NCI-H1105 (cell line): ENCODE data around the gene NKPD1.

Source experiments
- DNase-seq: peaks from one replicate; lab custom pipeline; 2025; lab: John Stamatoyannopoulos, UW

Gene NKPD1

DNA sequence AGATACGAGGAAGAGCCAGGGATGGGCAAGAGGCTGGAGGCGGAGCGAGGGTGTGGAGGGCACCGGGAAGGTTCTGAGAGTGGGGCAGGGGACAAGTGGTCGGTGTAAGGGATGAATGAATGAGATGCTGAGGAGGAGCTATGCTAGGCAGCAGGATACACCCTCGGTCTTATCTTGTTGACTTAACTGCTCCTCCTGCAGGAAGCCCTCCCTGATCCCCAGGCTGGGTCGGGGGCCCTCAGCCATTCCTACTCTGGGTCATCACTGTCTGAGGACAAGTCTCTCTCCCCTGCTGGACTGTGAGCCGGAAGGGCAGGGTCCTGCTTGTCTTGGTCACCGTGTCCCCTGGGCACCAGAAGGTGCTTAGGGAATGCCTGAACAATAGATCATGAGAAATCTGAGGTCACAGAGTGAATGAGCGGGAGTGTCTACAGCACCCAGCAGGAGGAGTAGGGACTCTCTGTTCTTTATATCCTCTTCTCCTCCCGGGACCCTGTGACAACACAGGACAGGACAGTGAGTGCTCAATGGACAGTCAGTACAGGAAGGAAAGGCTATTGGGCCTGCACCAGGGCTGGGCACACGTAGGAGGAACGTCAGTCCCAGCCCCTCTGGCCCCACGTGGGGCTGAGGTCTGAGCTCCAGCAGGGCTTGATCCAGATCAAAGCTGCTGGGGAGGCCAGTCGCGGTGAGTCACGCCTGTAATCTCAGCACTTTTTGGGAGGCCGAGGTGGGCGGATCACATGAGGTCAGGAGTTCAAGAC is 6.5 kb downstream of the NKPD1 start:
- DNase-seq = no peak

DNA sequence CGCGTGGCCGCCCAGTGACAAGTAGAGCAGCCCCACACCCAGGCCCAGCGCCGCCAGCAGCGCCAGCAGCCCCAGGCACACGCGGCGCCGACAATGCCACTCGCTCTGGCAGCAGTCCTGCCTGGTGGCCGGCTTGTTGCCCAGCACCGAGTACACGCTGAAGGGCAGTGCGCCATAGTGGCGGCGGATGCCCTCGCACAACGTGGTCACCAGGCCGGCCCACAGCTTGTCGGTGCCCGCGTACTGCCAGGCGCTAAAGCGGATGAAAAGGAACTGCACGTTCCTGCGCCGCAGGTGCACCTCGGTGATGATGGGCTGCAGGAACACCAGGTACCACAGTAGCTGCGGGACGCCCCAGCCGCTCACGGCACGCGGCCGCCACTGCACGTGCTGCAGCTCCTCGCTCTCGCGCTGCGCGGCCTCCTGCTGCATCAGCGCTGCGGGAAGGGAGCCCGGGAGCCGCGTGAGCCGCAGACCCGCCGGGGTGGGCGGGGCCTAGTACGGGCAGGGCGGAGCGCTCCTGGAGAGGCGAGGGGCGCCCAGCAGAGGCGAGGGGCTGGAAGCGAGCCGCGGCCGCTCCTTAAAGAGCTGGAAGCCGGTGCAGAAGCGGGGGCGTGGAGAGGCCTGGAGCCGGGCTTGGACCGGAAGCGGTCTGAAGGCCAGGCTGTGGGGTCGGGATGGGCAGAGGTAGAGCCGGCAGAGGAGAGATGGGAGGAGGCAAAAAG is 7.3 kb downstream of the NKPD1 start:
- DNase-seq = peak; percentile 7

DNA sequence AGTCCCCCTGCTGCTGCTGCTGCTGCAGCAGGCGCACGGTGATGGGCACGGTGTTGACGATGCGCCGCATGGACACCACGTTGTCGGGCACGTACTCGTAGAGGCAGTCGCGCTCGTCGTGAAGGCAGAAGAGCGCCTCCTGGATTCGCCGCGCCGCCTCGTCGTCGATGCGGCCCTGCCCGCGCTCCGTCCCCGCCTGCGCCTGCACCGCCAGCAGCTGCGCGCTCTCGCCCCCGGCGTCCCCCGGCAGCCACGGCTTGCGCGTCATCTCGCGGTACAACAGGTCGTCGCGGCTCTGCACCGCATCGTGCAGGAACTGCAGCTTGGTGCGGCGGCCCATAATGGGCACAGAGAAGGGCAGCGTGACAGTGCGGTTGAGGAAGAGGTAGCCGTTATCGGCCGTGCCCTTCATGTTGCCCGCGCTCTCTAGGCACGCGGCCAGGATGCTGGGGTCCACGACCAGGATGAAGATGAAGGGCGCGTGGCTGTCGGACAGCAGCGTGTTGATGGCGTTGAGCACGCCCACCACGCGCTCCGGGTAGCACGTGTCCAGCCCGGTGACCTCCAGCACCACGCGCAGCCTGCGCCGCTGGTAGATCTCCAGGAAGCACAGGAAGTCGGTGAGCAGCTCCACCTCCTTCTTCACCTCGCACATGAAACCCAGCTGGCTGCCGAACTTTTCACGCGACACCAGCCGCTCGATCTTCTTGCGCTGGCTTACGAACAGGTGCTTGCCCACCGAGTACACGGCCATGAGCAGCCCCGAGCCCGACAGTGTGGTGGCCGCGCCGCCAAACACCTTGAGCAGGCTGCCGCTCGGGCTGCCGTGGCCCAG is 8.1 kb downstream of the NKPD1 start:
- DNase-seq = peak; percentile 47

DNA sequence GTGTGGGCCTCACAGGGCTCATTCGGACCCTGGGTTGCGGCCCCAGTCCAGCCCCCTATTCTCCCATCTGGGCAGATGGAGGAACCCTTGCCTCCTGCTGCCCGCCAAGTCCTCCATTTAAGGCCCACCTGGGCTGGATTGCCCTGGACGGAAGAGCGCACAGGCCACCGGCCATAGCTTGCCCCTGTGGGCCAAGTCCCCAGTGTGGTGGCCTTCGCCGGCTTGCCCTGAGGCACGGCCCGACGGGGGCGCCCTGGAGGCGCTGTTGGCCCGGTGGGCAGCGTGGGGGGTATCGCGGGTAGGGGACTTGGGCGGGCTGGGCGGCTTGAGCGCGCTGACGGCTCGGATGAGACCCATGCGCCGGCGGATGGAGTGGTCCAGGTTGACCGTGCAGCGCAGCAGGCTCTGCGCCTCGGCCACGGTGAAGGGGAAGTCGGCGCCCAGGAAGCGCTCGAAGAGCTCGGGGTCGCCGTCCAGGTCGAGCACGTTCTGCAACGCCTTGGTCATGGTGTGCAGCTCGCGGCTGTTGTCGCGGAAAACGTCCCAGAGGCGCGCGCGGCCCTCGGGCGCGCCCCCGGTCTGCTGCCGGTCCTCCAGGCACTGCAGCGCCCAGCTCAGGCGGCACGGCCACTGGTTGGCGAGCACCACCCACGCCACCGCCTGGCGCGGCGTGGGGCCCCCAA is 8.8 kb downstream of the NKPD1 start:
- DNase-seq = no peak

GRCh38 chr19:45151320-45151719 is 9.5 kb downstream of the NKPD1 start:
- DNase-seq = no peak

DNA sequence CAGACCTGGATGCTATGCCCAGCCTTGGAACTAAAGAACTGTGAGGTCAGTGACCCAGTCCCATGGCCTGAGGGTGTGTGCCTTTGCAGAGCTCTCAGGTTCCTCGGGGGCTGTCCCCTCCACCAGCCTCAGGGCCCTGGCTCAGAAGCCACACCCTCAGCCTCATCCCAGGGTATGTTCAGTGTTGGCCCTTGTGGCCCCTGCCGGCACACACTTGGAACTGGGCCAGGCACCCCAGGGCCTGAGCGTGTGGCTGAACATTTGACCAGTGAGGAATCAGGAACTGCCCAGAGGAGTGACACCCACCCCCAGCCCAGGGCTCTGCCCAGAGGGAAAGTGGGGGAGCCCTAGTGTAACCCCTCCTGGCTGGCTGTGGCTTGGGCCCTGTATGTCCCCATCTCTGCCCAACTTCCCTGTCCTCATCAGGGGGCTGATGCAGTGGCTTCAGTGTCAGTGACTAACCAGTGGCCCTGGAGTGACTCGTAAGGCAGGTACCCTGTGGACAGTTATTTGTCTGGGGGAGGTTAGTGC is 10.0 kb downstream of the NKPD1 start:
- DNase-seq = no peak

- DNase-seq = no peak
Observed at GRCh38 chr19:45150180-45150579, 10.6 kb downstream of the NKPD1 start.

DNA sequence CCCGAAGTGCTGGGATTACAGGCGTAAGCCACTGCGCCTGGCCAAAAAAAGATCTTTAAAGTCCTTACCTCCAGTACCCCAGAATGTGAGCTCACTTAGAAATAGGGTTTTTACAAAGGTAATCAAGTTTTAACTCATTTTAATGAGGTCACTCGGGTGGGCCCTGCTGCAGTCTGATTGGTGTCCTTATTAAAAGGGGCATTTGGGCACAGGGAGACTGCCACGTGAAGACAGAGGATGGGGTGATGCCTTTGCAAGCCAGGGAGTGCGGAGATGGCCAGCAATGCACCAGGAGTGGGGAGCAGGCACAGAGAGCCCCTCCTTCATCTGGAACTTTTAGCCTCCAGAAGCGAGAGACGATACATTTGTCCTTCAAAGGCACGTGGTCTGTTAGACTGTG is 11.7 kb downstream of the NKPD1 start:
- no peak for DNase-seq

GRCh38 chr19:45147835-45148676 is 12.7 kb downstream of the NKPD1 start:
- DNase-seq = no peak

DNA sequence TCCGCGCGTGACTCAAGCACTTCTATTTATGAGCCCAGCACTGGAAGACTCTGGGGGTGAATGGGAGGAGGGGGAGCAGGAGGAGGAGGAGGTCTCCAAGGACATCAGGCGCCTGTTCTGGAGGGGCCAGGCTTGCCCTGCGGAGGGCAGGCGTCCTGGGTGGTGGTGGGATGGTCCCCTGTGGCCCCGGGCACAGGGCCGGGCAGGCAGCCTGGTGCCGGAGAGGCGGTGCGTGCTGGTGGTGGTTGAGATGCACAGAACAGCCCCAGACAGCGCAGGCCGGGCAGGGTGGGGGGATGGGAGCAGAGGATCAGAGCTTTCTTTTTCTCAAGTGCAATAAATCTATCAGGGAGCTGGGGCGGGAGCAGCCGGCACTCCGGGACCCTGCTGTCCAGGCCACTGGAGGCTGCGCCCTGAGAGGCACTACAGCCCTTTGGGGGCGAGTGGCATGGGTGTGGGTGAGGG is 14.0 kb downstream of the NKPD1 start:
- DNase-seq = no peak

GRCh38 chr19:45146251-45146650 is 14.5 kb downstream of the NKPD1 start:
- no peak for DNase-seq

DNA sequence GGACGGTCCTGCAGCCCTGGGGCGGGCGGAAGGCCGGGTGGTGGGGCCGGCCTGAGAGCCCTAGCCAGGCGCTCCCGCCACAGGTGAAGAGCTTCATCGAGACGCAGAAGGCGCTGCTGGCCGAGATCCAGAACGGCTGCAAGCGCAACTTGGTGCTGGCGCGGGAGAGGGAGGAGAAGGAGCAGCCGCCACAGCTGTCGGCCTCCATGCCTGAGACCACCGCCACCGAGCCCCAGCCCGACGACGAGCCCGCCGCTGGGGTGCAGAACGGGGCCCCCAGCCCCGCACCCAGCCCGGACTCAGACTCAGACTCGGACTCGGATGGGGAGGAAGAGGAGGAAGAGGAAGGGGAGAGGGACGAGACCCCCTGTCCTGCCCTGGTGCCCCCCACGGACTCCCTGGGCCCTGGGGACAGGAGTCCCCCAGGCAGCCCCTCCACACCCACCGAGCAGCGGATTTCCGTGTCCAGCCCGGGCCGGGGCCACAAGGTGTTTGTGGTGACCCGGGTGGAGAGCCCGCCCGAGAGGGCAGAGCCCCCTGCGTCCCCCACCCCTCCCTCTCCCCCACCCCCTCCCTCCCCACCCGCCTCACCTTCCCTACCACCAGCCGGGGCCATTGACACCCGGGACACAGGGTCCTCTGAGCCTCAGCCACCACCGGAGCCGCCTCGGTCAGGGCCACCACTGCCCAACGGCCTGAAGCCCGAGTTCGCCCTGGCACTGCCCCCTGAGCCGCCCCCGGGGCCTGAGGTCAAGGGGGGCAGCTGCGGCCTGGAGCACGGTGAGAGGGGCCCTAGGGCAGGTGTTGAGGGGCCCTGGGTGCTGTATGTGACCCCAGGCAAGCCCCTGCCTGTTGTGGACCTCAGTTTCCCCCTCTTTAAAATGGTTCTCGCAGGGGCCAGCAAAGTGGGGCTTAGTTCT is 15.3 kb downstream of the NKPD1 start:
- no peak for DNase-seq

- no peak for DNase-seq
Observed at GRCh38 chr19:45144431-45145269, 16.1 kb downstream of the NKPD1 start.

DNA sequence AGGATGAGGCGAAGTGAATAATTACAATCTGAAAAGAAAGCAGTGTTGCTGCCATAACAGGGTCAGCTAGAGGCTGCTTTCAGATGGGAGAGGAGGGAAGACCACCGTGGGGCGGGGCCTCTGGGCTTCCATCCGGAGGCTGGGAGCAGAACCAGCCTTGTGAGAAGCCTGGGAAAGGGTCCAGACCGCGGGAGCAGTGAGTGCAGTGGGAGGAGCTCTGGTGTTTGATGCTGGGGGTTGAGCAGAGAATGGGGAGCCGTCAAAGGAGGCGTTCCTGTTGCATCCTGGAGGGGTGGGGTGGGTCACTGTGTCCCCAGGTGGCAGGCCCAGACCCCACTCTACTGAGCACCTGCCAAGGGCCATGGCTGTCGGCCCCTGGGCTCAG is 18.1 kb downstream of the NKPD1 start:
- DNase-seq = no peak

- no peak for DNase-seq
Observed at GRCh38 chr19:45142016-45142725, 18.6 kb downstream of the NKPD1 start.

- no peak for DNase-seq
Observed at GRCh38 chr19:45141203-45141900, 19.4 kb downstream of the NKPD1 start.

- DNase-seq = no peak
Observed at GRCh38 chr19:45140533-45140932, 20.2 kb downstream of the NKPD1 start.

GRCh38 chr19:45140144-45140503 is 20.7 kb downstream of the NKPD1 start:
- no peak for DNase-seq
